Subcutaneous adipose tissue (tissue), 4 donors: ENCODE measurements around the gene SLF2. TPM values are rescaled to one million over a fixed set of nuclear protein-coding genes. Genes with fewer than 3 reads are reported as not detected.

Experiments
- CTCF ChIP-seq: fragments of 450-650 bp; IDR thresholded peaks from one replicate; pipeline ENCODE4 v1.5.1; 2016; ENCODE audit warnings: low read depth, mild to moderate bottlenecking, control low read depth, antibody characterized with exemption, moderate library complexity
- total RNA-seq, 4 donors: library from RNA; depleted of rRNA; stranded (reverse); fragments of >200 nt; gene quantifications; one replicate each; pipeline ENCODE4 v1.1.0, GENCODE V29; 2016

SLF2 gene
- total RNA-seq, 4 donors from 2014 or later = 24.9 to 32.6 (median 28.5) TPM

DNA sequence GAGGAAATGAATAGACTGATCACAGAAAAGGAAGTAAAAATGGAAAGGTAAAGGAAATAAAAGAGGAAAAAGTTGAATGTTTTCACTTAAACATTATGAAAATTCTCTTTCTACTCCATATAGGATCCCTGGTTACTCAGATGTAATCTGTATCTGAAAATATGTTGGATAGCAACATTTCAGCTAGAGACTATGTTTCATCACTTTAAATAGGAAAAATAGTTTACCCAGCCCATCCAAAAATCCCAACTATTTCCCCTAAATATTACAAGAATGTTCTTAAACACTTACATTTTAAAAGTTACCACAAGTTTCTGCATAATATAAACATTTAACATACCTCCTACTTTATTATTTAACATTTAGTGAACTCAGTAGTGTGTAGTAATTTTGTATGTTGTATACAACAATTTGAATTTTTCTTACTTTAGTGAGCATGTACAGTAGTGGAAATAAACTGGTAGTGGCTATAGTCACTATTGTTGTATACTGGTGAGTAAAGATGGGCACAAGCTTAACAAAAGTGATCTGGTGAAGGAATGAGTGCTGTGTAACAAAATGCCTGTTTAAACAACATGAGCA lies 27.1 kb downstream of the SLF2 start:
- no peak for TF ChIP-seq CTCF

DNA sequence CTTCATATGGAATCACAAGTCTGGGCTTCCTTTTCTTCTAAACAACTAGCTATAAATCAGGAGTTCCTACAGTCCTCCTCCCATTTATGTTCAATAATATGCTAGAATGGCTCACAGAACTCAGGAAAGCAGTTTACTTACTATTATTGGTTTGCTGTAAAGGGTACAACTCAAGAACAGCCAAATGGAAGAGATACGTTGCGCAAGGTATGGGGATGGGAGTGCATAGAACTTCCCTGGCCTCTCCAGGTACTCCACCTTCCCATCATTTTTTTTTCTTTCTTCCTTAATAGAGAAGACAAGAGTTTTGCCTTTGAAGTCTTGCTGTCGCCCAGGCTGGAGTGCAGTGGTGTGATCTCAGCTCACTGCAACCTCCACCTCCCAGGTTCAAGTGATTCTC lies 29.5 kb downstream of the SLF2 start:
- no peak for TF ChIP-seq CTCF

- TF ChIP-seq CTCF = no peak
Observed at GRCh38 chr10:100943508-100943907, 30.7 kb downstream of the SLF2 start.

GRCh38 chr10:100945754-100946153 lies 33.0 kb downstream of the SLF2 start:
- TF ChIP-seq CTCF = no peak

GRCh38 chr10:100948916-100949315 lies 36.2 kb downstream of the SLF2 start:
- TF ChIP-seq CTCF = no peak

DNA sequence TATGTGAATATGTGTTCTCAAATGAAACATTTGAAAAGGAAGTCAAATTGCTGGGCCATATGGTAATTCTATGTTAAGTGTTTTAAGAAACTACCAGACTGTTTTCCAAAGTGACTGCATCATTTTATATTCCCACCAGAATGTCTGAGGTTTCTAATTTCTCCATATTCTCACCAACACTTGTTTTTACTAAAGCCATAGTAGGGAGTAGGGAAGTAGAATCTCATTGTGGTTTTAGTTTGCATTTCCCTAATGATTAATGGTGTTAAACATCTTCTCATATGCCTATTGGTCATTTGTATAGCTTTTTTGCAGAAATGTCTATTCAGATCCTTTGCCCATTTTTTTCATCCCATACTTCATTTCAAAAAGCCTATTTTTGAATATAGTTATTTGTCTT lies 47.5 kb downstream of the SLF2 start:
- TF ChIP-seq CTCF = no peak

GRCh38 chr10:100962351-100963080 lies 49.8 kb downstream of the SLF2 start:
- TF ChIP-seq CTCF = no peak
